Erythroblast (primary cell): Measurements from ENCODE around the gene BCAT1.

Source experiments
- GATA1 ChIP-seq: IDR thresholded peaks from 2 replicates; pipeline ENCODE4 v1.6.1; 2011; ENCODE audit warnings: low read depth, mild to moderate bottlenecking, control low read depth, low read length, moderate library complexity
- POLR2A ChIP-seq: IDR thresholded peaks from 2 replicates; pipeline ENCODE4 v1.6.1; 2011; ENCODE audit warnings: mild to moderate bottlenecking, low read length

GRCh38 chr12:24839268-24839791 lies 109.6 kb downstream of the BCAT1 start:
- no peak for TF ChIP-seq POLR2A
- no peak for TF ChIP-seq GATA1
